Duodenal mucosa (tissue), 2 donors: ENCODE measurements around the gene ANKRD50.

Source experiments
- H3K27ac ChIP-seq: one replicate; pipeline ENCODE4 v1.7.0; 2013; ENCODE audit warnings: low read depth, low read length
- H3K27me3 ChIP-seq, 2 donors: one replicate each; pipeline ENCODE4 v1.7.0; 2013; ENCODE audit warnings: low read length in 2 of 2, control low read depth in 1 of 2; ENCODE audit not compliant: insufficient read depth in 2 of 2, control insufficient read depth in 1 of 2
- H3K36me3 ChIP-seq, 2 donors: one replicate each; pipeline ENCODE4 v1.7.0; 2013; ENCODE audit warnings: low read length in 2 of 2, control low read depth in 1 of 2; ENCODE audit not compliant: insufficient read depth in 2 of 2, control insufficient read depth in 1 of 2
- H3K4me1 ChIP-seq, 2 donors: one replicate each; pipeline ENCODE4 v1.7.0; 2013; ENCODE audit warnings: low read length in 2 of 2, control low read depth in 1 of 2; ENCODE audit not compliant: insufficient read depth in 2 of 2, control insufficient read depth in 1 of 2
- H3K4me3 ChIP-seq, 2 donors: one replicate each; pipeline ENCODE4 v1.7.0; 2013; ENCODE audit warnings: low read length in 2 of 2, low read depth in 1 of 2
- H3K9ac ChIP-seq, 2 donors: one replicate each; pipeline ENCODE4 v1.7.0; 2013; ENCODE audit warnings: low read length in 2 of 2, low read depth in 1 of 2
- H3K9me3 ChIP-seq, 2 donors: one replicate each; pipeline ENCODE4 v1.7.0; 2013; ENCODE audit warnings: low read length in 2 of 2, control low read depth in 1 of 2; ENCODE audit not compliant: control insufficient read depth in 1 of 2

Gene ANKRD50, protein sequence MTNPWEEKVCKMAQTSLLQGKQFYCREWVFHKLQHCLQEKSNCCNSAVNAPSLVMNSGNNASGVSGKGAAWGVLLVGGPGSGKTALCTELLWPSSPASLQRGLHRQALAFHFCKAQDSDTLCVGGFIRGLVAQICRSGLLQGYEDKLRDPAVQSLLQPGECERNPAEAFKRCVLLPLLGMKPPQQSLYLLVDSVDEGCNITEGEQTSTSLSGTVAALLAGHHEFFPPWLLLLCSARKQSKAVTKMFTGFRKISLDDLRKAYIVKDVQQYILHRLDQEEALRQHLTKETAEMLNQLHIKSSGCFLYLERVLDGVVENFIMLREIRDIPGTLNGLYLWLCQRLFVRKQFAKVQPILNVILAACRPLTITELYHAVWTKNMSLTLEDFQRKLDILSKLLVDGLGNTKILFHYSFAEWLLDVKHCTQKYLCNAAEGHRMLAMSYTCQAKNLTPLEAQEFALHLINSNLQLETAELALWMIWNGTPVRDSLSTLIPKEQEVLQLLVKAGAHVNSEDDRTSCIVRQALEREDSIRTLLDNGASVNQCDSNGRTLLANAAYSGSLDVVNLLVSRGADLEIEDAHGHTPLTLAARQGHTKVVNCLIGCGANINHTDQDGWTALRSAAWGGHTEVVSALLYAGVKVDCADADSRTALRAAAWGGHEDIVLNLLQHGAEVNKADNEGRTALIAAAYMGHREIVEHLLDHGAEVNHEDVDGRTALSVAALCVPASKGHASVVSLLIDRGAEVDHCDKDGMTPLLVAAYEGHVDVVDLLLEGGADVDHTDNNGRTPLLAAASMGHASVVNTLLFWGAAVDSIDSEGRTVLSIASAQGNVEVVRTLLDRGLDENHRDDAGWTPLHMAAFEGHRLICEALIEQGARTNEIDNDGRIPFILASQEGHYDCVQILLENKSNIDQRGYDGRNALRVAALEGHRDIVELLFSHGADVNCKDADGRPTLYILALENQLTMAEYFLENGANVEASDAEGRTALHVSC (N-terminal part only)

GRCh38 chr4:124712372-124713184 is at the start of gene ANKRD50:
Gene ANKRD50 (minus strand): TSS chr4:124712732. CDS start chr4:124710511, 2,221 bp downstream.
- Histone ChIP-seq H3K9me3 (no peaks in the 10 kb centered on the region), H3K27me3 (no peaks in the 10 kb centered on the region), H3K4me1 (peaks cover 9 to 20% of the 10 kb centered on the region in 2 donors), H3K36me3 (no peaks in the 10 kb centered on the region), H3K4me3 (peak within 1 kb of the TSS; percentile 82 to 90), H3K9ac (peak within 1 kb of the TSS; percentile 72 to 90), H3K27ac (peak within 1 kb of the TSS; percentile 89)

- Histone ChIP-seq H3K27ac (no peak overlapping the region), H3K4me1 (no peaks in the 10 kb centered on the region), H3K36me3 (no peaks in the 10 kb centered on the region), H3K9ac (no peak overlapping the region), H3K4me3 (no peak overlapping the region), H3K9me3 (no peaks in the 10 kb centered on the region), H3K27me3 (no peaks in the 10 kb centered on the region)
Measured at GRCh38 chr4:124757126-124757525, 44.6 kb upstream of the ANKRD50 start.

DNA sequence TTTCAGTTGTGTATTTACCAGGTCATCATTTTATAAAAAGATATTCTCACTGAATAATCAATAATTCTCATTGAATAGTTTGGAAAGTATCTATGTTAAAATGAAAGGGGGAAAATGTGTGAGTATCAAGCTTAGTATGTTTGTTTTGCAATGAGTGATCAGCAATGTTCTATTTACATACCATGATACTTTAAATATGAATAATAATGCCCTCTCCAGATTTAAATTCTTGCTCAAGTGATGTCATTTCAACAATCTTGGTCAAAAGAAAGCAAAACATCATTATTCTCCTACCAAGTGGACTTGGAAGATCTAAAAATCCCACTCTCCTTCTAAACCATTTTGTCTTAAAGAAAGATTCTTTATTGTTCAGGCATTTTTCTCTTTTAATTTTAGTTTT is 42.1 kb upstream of the ANKRD50 start:
- no peaks in the 10 kb centered on the region for H3K36me3 ChIP-seq
- no peak overlapping the region for H3K4me3 ChIP-seq
- H3K4me1 ChIP-seq = no peaks in the 10 kb centered on the region
- no peaks in the 10 kb centered on the region for H3K27me3 ChIP-seq
- H3K9ac ChIP-seq = no peak overlapping the region
- no peak overlapping the region for H3K27ac ChIP-seq
- H3K9me3 ChIP-seq = no peaks in the 10 kb centered on the region

DNA sequence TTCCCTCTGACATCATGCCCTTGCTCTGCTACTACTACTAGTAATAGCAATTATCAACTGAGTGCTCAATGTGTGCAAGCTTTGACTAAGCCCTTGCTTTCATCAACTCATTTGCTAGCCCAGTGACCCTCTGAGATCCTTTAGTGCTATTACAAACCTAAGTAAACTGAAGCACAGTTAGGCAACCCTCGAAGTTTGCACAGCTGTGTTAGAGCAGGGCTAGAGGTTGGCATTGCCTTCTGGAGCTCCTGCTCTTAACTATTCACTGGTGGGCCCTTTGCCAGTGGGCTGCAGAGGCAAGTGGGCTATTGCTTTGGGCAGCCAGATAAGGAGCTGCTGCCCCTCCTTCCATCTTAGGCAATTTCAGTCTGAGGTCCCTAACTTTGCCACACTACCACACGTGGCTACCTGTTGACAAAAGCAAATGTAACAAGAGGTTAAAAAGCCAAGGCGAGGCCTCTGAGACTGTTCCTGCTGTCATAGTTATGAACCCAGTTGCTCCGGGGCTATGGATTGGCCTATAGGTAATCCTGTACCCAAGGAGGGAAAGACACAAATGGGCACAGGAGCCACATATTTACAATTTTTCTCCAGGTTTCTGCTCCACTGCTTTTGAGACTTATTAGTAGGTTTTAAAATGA is 41.5 kb upstream of the ANKRD50 start:
- Histone ChIP-seq H3K9me3 (no peaks in the 10 kb centered on the region), H3K9ac (no peak overlapping the region), H3K27ac (no peak overlapping the region), H3K27me3 (no peaks in the 10 kb centered on the region), H3K36me3 (no peaks in the 10 kb centered on the region), H3K4me1 (no peaks in the 10 kb centered on the region), H3K4me3 (no peak overlapping the region)

- no peak overlapping the region for H3K4me3 ChIP-seq
- H3K9me3 ChIP-seq = no peaks in the 10 kb centered on the region
- H3K27me3 ChIP-seq = no peaks in the 10 kb centered on the region
- no peak overlapping the region for H3K9ac ChIP-seq
- H3K4me1 ChIP-seq = no peaks in the 10 kb centered on the region
- H3K27ac ChIP-seq = no peak overlapping the region
- H3K36me3 ChIP-seq = no peaks in the 10 kb centered on the region
Measured at GRCh38 chr4:124749421-124749820, 36.9 kb upstream of the ANKRD50 start.

GRCh38 chr4:124748965-124749364 is 36.4 kb upstream of the ANKRD50 start:
- Histone ChIP-seq H3K4me3 (no peak overlapping the region), H3K27me3 (no peaks in the 10 kb centered on the region), H3K4me1 (no peaks in the 10 kb centered on the region), H3K27ac (no peak overlapping the region), H3K36me3 (no peaks in the 10 kb centered on the region), H3K9ac (no peak overlapping the region), H3K9me3 (no peaks in the 10 kb centered on the region)

DNA sequence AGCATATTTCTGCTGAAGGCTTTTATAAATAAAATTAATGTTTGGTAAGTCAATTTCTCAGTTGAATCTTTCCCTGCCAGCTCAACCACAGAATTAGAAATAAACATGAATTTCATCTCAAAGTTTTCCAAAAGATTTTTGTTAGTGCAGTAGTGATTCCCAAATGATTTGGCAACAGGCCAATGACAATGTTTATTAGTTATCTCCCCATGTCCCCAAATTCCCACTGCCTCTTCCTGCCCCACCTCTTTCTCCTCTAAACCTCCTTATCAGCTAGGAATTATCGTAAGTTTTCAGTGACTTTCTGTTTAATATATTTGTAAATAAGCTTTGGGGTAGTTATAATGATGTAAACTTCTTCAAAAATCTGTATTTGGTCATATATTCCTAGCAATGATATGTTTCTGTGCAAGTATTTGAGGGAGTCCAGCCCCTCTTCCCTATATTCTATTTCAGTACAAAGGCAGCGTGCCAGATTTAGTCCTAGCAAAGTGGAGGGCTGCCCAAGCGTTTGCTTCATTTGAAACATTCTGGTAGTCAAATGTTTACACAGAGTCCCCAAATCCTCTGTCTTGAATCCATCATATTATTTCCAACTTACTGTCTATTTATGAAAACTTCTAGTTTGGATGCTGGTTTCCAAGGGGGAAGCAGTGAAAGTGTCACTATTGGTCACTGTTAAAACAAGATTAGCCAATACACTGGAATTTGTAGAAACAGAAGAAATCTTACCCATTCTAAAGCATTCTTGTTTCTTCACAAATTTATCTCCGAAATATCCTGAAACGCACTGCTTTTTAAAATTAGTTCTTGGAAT is 33.7 kb upstream of the ANKRD50 start:
- no peaks in the 10 kb centered on the region for H3K36me3 ChIP-seq
- H3K9ac ChIP-seq = no peak overlapping the region
- no peaks in the 10 kb centered on the region for H3K27me3 ChIP-seq
- H3K4me3 ChIP-seq = peak overlapping the region in 1 of 2 donors; percentile 17
- H3K4me1 ChIP-seq = no peaks in the 10 kb centered on the region
- no peak overlapping the region for H3K27ac ChIP-seq
- no peaks in the 10 kb centered on the region for H3K9me3 ChIP-seq

GRCh38 chr4:124743711-124744110 is 31.2 kb upstream of the ANKRD50 start:
- no peaks in the 10 kb centered on the region for H3K36me3 ChIP-seq
- H3K27me3 ChIP-seq = no peaks in the 10 kb centered on the region
- no peaks in the 10 kb centered on the region for H3K9me3 ChIP-seq
- H3K27ac ChIP-seq = no peak overlapping the region
- no peak overlapping the region for H3K4me3 ChIP-seq
- no peaks in the 10 kb centered on the region for H3K4me1 ChIP-seq
- no peak overlapping the region for H3K9ac ChIP-seq

DNA sequence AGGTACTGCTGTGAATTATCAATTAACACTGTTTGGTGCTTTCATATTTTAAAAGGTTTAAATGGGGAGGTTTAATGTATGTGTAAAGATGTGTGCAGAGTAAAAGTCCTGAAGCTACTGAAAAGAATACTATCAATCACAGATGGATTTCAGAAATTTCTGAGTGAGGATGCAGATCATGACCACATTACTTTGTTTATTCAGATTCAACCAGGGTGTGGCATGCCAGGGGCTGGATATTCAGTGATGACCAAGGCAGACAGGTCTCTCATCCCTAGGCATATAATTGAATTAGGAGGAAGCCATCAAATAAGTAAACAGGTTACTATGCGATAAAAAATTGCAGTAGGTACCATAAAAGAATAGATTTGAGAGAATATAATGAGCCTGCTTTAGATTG is 28.0 kb upstream of the ANKRD50 start:
- no peak overlapping the region for H3K27ac ChIP-seq
- H3K4me3 ChIP-seq = no peak overlapping the region
- no peak overlapping the region for H3K9ac ChIP-seq
- H3K36me3 ChIP-seq = no peaks in the 10 kb centered on the region
- no peaks in the 10 kb centered on the region for H3K9me3 ChIP-seq
- H3K27me3 ChIP-seq = no peaks in the 10 kb centered on the region
- H3K4me1 ChIP-seq = no peaks in the 10 kb centered on the region
